AG09319 (cell line): ENCODE results near the gene EHD3.

Experiments used
- DNase-seq: peaks from one replicate; pipeline ENCODE4 v3.0.0-alpha.2; 2010; ENCODE audit warnings: low read depth; ENCODE audit errors: extremely low read depth
- TF ChIP-seq, protein P1 (sequence below): IDR thresholded peaks from 2 replicates; pipeline ENCODE4 v1.5.1; 2011; ENCODE audit warnings: low read depth, mild to moderate bottlenecking, inconsistent platforms, low read length, moderate library complexity

EHD3 gene

DNA sequence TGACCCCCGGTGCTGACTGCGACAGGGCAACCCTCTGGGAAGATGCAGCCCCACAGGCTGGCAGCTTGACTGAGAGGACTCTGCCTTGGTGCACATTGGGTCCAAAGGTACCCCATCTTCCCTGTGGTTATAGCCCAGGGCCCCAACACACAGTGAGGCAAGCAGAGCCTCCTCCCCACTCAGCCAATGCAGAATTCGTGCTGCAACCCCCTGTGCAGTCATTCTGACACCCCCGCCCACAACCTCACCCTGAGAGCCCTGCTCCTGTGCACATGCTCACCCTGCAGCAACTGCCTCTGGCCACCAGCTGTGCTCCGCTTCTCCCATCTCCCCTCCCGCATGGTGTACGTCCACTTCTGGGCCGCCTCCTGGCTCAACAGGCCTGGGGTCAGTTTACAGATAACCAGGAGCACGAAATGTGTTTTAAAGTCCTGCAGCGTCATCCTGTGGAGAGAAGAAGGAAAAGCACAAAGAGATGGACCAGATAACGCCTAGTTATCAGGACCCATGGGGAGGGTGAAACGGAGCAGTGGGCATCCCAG is 41.0 kb upstream of the EHD3 start:
- no peak for DNase-seq
- TF ChIP-seq, protein P1, sequence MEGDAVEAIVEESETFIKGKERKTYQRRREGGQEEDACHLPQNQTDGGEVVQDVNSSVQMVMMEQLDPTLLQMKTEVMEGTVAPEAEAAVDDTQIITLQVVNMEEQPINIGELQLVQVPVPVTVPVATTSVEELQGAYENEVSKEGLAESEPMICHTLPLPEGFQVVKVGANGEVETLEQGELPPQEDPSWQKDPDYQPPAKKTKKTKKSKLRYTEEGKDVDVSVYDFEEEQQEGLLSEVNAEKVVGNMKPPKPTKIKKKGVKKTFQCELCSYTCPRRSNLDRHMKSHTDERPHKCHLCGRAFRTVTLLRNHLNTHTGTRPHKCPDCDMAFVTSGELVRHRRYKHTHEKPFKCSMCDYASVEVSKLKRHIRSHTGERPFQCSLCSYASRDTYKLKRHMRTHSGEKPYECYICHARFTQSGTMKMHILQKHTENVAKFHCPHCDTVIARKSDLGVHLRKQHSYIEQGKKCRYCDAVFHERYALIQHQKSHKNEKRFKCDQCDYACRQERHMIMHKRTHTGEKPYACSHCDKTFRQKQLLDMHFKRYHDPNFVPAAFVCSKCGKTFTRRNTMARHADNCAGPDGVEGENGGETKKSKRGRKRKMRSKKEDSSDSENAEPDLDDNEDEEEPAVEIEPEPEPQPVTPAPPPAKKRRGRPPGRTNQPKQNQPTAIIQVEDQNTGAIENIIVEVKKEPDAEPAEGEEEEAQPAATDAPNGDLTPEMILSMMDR: no peak

DNA sequence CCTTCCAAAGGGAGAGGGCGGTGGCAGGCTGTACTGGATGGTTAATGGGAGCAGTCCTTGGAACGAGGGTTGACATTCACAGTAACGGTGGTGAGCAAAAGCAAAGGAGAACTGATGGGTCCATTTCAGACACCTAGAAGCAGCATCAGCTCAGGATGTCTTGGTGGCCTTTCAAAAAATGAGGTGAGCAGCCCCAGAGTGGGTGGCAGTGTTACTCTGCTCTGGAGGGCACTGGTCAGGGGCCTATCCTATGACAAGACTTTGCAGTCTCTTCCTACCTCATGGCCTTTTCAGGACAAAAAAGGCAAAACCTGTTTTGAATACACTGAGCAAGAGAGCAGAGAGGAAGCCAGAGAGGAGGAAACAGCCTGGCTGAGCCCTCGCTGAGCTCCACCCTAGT is 40.1 kb upstream of the EHD3 start:
- TF ChIP-seq, protein P1: no peak
- no peak for DNase-seq

DNA sequence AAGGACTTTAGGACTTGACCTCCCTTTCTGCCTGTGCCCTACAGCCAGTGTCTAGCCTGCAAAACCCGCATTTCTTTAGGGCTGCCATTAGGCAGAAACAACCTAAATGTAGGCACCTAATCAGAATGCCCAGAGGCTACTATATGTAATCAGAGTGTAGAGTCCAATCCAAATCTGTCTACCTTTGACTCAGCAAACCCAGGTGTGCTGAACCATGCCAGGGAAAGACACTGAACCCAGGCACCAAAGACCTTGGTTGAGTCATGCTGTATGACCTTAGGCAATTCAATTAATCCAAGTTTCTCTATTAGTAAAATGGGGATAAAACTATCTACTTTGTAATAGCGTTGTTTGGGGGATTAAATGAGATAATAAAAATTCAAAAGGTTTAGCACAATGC is 37.3 kb upstream of the EHD3 start:
- no peak for DNase-seq
- TF ChIP-seq, protein P1: no peak

DNA sequence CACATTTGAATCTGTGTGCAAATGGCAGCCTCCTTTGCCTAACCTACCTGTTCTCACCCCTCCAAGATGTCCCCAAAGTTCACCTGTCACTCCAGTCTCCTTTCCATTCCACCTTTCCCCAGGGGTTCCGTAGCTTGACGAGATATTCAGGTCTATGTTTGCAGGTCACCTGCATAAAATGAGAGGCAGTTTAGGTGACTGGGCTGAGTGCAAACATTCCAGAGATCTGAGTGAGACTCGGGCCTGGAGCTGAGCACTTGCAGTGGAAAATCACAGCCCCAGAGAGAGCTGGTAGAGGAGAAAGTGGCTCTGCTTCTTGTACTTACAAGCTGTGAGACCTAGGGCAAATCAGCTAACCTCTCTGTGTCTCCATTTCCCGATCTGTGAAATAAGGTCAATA is 36.8 kb upstream of the EHD3 start:
- DNase-seq: no peak
- TF ChIP-seq, protein P1: no peak

DNA sequence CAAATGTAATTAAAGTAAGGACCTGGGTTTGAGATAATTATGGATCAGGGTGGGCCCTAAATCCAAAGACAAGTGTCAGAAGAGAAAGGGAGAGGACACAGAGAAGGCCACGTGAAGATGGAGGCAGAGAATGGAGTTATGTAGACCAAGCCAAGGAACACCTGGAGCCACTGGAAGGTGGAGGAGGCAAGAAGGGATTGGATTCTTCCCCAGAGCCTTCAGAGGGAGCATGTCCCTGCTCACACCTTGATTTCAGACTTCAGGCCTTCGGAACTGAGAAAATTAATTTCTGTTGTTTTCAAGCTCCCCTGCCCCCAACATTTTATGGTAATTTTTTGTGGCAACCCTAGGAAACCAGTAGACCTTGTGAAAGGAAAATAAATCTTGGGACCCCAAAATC is 36.3 kb upstream of the EHD3 start:
- TF ChIP-seq, protein P1: no peak
- no peak for DNase-seq

DNA sequence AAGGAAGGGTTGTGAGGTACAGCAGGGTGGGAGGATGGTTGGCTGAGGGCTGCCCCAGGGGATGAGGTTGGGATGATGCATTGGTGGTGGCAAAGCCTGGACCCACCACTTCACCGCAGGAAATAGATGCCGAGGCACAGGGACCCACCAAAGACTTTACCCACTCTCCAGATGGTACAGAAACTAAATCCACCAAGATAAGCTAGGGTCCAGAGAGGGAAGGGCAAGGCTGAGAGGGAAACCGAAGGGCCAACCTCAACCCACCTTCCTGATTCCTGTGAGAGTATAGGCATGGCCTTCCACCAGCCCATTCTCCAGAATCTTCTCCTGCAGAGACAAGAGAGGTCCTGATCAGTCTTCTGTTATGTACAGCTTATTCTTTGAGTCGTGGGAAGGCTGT is 34.7 kb upstream of the EHD3 start:
- TF ChIP-seq, protein P1: no peak
- DNase-seq: no peak

DNA sequence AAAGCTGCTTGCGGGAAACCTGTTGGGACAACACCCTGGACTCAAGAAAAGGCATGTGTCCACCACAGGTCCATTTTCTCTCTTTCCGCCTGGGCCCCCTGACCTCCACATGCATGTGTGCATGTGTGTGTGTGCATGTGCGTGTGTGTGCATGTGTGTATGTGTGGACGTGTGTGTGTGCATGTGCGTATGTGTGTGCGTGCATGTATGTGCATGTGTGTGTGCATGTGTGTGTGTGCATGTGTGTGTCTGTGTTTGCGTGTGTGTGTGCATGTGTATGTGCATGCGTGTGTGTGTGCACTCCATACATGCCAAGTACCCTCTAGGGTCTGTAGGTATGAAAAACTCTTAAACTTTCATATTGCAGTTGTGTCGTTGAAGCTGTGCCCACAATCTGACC is 33.0 kb upstream of the EHD3 start:
- no peak for DNase-seq
- TF ChIP-seq, protein P1: no peak
